AG10803 (cell line): Measurements from ENCODE around the gene ZBTB4.

Source experiments
- DNase-seq: peaks from one replicate; pipeline ENCODE4 v3.0.0; 2010; ENCODE audit warnings: low read depth
- H3K4me3 ChIP-seq: 2 replicates; pipeline ENCODE4 v1.5.1; 2011; ENCODE audit warnings: mild to moderate bottlenecking, low read length, control low read depth
- CTCF ChIP-seq: conservative IDR thresholded peaks from 2 replicates; pipeline ENCODE4 v1.5.1; 2011; ENCODE audit warnings: mild to moderate bottlenecking, low read length, control low read depth, inconsistent platforms

ZBTB4 gene

GRCh38 chr17:7493941-7494340, 14.5 kb upstream of the ZBTB4 start:
- TF ChIP-seq CTCF: no peak
- no peak for DNase-seq
- H3K4me3 ChIP-seq: no peak overlapping the region

GRCh38 chr17:7491583-7491982, 12.2 kb upstream of the ZBTB4 start:
- TF ChIP-seq CTCF: no peak
- no peak for DNase-seq

GRCh38 chr17:7490144-7490543, 10.7 kb upstream of the ZBTB4 start:
- no peak overlapping the region for H3K4me3 ChIP-seq
- no peak for TF ChIP-seq CTCF
- DNase-seq: no peak

More at GRCh38 chr17:7491583-7491982, 12.2 kb upstream of the ZBTB4 start:
- H3K4me3 ChIP-seq: no peak overlapping the region

- TF ChIP-seq CTCF: no peak
These were observed 6.8 kb upstream of the ZBTB4 start for GRCh38 chr17:7486181-7486580.

GRCh38 chr17:7484919-7485377, 5.5 kb upstream of the ZBTB4 start:
- H3K4me3 ChIP-seq: peak overlapping the region; percentile 89
- no peak for DNase-seq
- no peak; the same call in 1 of the 2 replicates for TF ChIP-seq CTCF

More at GRCh38 chr17:7486181-7486580, 6.8 kb upstream of the ZBTB4 start:
- peak overlapping the region; percentile 89 for H3K4me3 ChIP-seq
- peak; percentile 72 for DNase-seq

- peak within 1 kb of the TSS; percentile 90 for H3K4me3 ChIP-seq
- TF ChIP-seq CTCF: no peak
- peak; percentile 98 for DNase-seq
These were observed 4.9 kb upstream of the ZBTB4 start, which contains the start of gene POLR2A for GRCh38 chr17:7484067-7484918. Gene POLR2A, plus strand, starts transcription at chr17:7484366.
